OCI-LY7 (cell line): Measurements from ENCODE around the gene CDK6. TPM values are rescaled to one million over a fixed set of nuclear protein-coding genes. Genes with fewer than 3 reads are reported as not detected.

ENCODE experiments used
- BruUV-seq: library from RNA; stranded (reverse); fragments of 400-500 nt; replicated peaks from 2 replicates; lab custom pipeline; 2021; lab: Mats Ljungman, UMichigan
- CTCF ChIA-PET: fragments of 300-600 bp; sonication (Branson Sonifier 250); formaldehyde crosslinking; loops from one replicate; lab custom pipeline; 2022; ENCODE audit warnings: antibody characterized with exemption; ENCODE audit not compliant: unreplicated experiment; lab: Charles Lee
- POLR2A ChIA-PET: fragments of 300-600 bp; sonication (Branson Sonifier 250); formaldehyde crosslinking; loops from one replicate; lab custom pipeline; 2022; ENCODE audit warnings: antibody characterized with exemption; lab: Charles Lee
- DNase-seq: peaks from one replicate; pipeline ENCODE4 v3.0.0-alpha.2; 2015; ENCODE audit warnings: low spot score
- H2AFZ ChIP-seq: fragments of 200-600 bp; sonication (generic), shearing (Covaris generic); 2 replicates; pipeline ENCODE4 v1.6.1; 2014; ENCODE audit warnings: mild to moderate bottlenecking, antibody characterized with exemption, low read length, moderate library complexity
- H3K27ac ChIP-seq: fragments of 200-600 bp; sonication (generic); 2 replicates; pipeline ENCODE4 v1.5.1; 2014; ENCODE audit warnings: mixed run types, low read depth, mild to moderate bottlenecking, moderate library complexity, low read length, inconsistent platforms; ENCODE audit not compliant: poor library complexity, severe bottlenecking
- H3K36me3 ChIP-seq: fragments of 200-600 bp; sonication (generic); 2 replicates; pipeline ENCODE4 v1.6.1; 2014; ENCODE audit warnings: mild to moderate bottlenecking, antibody characterized with exemption, low read length, moderate library complexity, mixed read lengths; ENCODE audit not compliant: insufficient read depth
- H3K4me1 ChIP-seq: fragments of 200-600 bp; sonication (generic); 2 replicates; pipeline ENCODE4 v1.5.1; 2014; ENCODE audit warnings: mild to moderate bottlenecking, low read length; ENCODE audit not compliant: insufficient read depth, poor library complexity, severe bottlenecking
- H3K4me2 ChIP-seq: fragments of 200-600 bp; sonication (generic); 2 replicates; pipeline ENCODE4 v1.6.1; 2014; ENCODE audit warnings: mild to moderate bottlenecking, low read length
- H3K4me3 ChIP-seq: fragments of 200-600 bp; sonication (generic); 2 replicates; pipeline ENCODE4 v1.5.1; 2014; ENCODE audit warnings: mild to moderate bottlenecking, low read depth, low read length; ENCODE audit not compliant: poor library complexity, severe bottlenecking
- H3K79me2 ChIP-seq: fragments of 200-600 bp; sonication (generic); 2 replicates; pipeline ENCODE4 v1.6.1; 2016; ENCODE audit warnings: low read depth, mild to moderate bottlenecking, low read length, moderate library complexity, mixed read lengths; ENCODE audit not compliant: insufficient read depth
- H3K9me2 ChIP-seq: fragments of 200-600 bp; sonication (generic); 2 replicates; pipeline ENCODE4 v1.6.1; 2016; ENCODE audit warnings: mild to moderate bottlenecking, low read length, mixed read lengths; ENCODE audit not compliant: insufficient read depth
- H3K9me3 ChIP-seq: fragments of 200-600 bp; sonication (generic); 2 replicates; pipeline ENCODE4 v1.6.1; 2014; ENCODE audit warnings: mild to moderate bottlenecking, mixed run types, low read length, mixed read lengths
- H4K20me1 ChIP-seq: fragments of 200-600 bp; sonication (generic); 2 replicates; pipeline ENCODE4 v1.6.1; 2014; ENCODE audit warnings: mild to moderate bottlenecking, antibody characterized with exemption, low read length, moderate library complexity, mixed read lengths; ENCODE audit not compliant: insufficient read depth
- EZH2phosphoT487 ChIP-seq: fragments of 200-600 bp; sonication (generic); IDR thresholded peaks from 2 replicates; pipeline ENCODE4 v1.6.1; 2018; ENCODE audit warnings: low read depth, borderline replicate concordance, mild to moderate bottlenecking, mixed run types, antibody characterized with exemption, low read length, moderate library complexity, mixed read lengths
- intact Hi-C: fragments of 100-400 bp; cut with micrococcal nuclease; formaldehyde crosslinking; loops from one replicate; pipeline ENCODE4 v1.10.0; 2022; ENCODE audit not compliant: unreplicated experiment
- total RNA-seq, 2 experiments: library from RNA; depleted of rRNA in 1 of 2; stranded (reverse); fragments of >200 nt in 1 of 2; shearing (Covaris generic) in 1 of 2; gene quantifications; 2 replicates each; pipeline ENCODE4 v1.2.3, GENCODE V29; 2014 to 2022
- TF ChIP-seq, protein P1 (sequence below): fragments of 200-600 bp; sonication (generic); conservative IDR thresholded peaks from 2 replicates; pipeline ENCODE4 v1.5.1; 2014; ENCODE audit warnings: mild to moderate bottlenecking, antibody characterized with exemption, low read length, moderate library complexity, mixed read lengths

The CDK6 gene
- total RNA-seq, 2 experiments from 2014 or later: 35.5 to 44.1 TPM

DNA sequence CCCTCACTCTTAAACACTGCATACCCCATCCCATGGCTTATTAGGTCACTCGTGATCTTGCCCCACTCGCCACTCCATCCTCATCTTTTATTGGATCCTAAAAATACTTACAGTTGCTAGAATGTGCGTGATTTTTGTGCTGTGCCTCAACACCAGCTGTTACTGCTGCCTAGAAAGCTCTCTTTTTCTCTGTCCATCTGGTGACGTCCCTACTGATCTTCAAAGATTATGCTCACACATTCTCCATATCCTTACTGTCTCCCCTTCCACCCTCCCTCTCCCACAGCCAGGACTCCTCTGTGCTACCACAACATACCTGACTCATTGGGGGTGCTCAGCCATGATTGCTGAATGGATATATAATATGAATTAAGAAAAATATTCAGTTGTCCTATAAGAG lies 42.0 kb downstream of the CDK6 start:
- Histone ChIP-seq H3K9me3 (peaks cover 20% of the 10 kb centered on the region; the same call in 1 of the 2 replicates), H3K4me3 (no peak overlapping the region), H4K20me1 (no peaks in the 10 kb centered on the region), H3K9me2 (no peaks in the 10 kb centered on the region), H3K4me2 (no peak overlapping the region), H3K4me1 (peaks cover 14% of the 10 kb centered on the region), H2AFZ (no peak overlapping the region), H3K27ac (no peak overlapping the region), H3K79me2 (peaks cover 30% of the 10 kb centered on the region; the same call in 1 of the 2 replicates), H3K36me3 (peaks cover 39% of the 10 kb centered on the region)
- intact Hi-C loops: no loop called here
- TF ChIP-seq EZH2phosphoT487: no peak
- TF ChIP-seq, protein P1, sequence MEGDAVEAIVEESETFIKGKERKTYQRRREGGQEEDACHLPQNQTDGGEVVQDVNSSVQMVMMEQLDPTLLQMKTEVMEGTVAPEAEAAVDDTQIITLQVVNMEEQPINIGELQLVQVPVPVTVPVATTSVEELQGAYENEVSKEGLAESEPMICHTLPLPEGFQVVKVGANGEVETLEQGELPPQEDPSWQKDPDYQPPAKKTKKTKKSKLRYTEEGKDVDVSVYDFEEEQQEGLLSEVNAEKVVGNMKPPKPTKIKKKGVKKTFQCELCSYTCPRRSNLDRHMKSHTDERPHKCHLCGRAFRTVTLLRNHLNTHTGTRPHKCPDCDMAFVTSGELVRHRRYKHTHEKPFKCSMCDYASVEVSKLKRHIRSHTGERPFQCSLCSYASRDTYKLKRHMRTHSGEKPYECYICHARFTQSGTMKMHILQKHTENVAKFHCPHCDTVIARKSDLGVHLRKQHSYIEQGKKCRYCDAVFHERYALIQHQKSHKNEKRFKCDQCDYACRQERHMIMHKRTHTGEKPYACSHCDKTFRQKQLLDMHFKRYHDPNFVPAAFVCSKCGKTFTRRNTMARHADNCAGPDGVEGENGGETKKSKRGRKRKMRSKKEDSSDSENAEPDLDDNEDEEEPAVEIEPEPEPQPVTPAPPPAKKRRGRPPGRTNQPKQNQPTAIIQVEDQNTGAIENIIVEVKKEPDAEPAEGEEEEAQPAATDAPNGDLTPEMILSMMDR: no peak
- no peak for DNase-seq
- ChIA-PET CTCF (no interaction called here), POLR2A (interaction anchor here (0.7 kb wide), 1 partner anchor 10 kb away, joined by 3 read pairs; no protein-coding TSS in a partner anchor)
- BruUV-seq: no TSS peak

DNA sequence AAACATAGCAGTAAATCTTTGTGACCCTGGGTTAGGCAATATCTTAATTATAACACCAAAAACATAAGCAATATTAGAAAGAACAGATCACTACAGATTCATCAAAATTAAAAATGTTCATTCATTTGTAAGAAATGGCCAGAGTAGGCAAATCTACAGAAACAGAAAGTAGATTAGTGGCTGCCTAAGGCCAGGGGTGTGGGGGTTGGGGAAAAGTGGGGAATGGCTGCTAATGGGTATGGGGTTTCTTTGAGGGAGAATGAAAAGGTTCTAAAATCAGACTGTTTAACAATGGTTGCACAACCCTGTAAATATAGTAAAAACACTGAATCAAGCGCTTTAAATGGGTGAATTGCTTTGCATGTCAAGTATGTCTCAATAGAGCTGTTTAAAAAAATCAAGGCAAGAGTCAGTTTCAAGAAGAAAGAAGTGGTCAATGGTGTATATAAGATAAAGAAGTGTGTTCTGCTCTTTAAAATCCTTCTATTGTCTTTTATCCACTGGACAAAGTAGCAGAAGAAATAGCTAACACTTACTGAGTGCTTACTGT lies 42.6 kb downstream of the CDK6 start:
- intact Hi-C loops: no loop called here
- ChIA-PET CTCF (no interaction called here), POLR2A (interaction anchor here (0.6 to 2.3 kb wide), 6 partner anchors 10 to 938 kb away, joined by 3 to 5 read pairs (median 4); no protein-coding TSS in a partner anchor)
- H3K27ac ChIP-seq: no peak overlapping the region
- peaks cover 34% of the 10 kb centered on the region; the same call in 1 of the 2 replicates for H3K79me2 ChIP-seq
- no peak overlapping the region for H2AFZ ChIP-seq
- peak overlapping the region; percentile 25 for H3K4me2 ChIP-seq
- no peaks in the 10 kb centered on the region for H4K20me1 ChIP-seq
- TF ChIP-seq, protein P1: no peak
- TF ChIP-seq EZH2phosphoT487: no peak
- H3K9me3 ChIP-seq: peaks cover 20% of the 10 kb centered on the region; the same call in 1 of the 2 replicates
- no peak for DNase-seq
- H3K9me2 ChIP-seq: no peaks in the 10 kb centered on the region
- H3K4me1 ChIP-seq: peaks cover 14% of the 10 kb centered on the region
- no TSS peak for BruUV-seq
- H3K4me3 ChIP-seq: no peak overlapping the region
- H3K36me3 ChIP-seq: peaks cover 45% of the 10 kb centered on the region

DNA sequence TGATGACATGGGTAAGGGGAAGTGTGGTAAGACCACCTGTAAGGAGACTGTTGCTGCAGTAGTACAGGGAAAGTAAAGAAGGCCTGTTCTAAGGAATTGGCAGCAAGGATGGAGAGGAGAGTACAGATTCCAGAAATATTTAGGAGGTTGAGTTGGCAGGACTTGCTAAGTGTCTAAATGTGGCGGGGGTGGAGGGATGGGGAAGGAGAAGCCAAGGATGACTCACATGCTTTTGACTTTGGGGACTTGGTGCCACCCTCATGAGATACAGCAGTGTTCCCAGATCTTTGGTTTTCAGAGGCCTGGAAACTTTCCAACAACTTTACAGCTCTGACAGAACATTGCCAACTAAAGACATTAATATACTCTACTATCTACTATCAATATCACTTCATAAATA lies 45.4 kb downstream of the CDK6 start:
- no peaks in the 10 kb centered on the region for H3K9me2 ChIP-seq
- ChIA-PET CTCF (no interaction called here), POLR2A (interaction anchor here (0.9 to 1.1 kb wide), 2 partner anchors 11 to 70 kb away, joined by 3 read pairs; no protein-coding TSS in a partner anchor)
- H4K20me1 ChIP-seq: no peaks in the 10 kb centered on the region
- no peak for DNase-seq
- peaks cover 49% of the 10 kb centered on the region for H3K36me3 ChIP-seq
- H3K27ac ChIP-seq: no peak overlapping the region
- H3K9me3 ChIP-seq: peaks cover 20% of the 10 kb centered on the region; the same call in 1 of the 2 replicates
- peaks cover 36% of the 10 kb centered on the region; the same call in 1 of the 2 replicates for H3K79me2 ChIP-seq
- intact Hi-C loops: no loop called here
- H3K4me1 ChIP-seq: peaks cover 17% of the 10 kb centered on the region
- BruUV-seq: no TSS peak
- no peak overlapping the region for H3K4me2 ChIP-seq
- H3K4me3 ChIP-seq: no peak overlapping the region
- H2AFZ ChIP-seq: no peak overlapping the region
- TF ChIP-seq, protein P1: no peak
- TF ChIP-seq EZH2phosphoT487: no peak
